Neural progenitor cell (in vitro differentiated cells): ENCODE results near the gene JADE3. TPM values are rescaled to one million over a fixed set of nuclear protein-coding genes. Genes with fewer than 3 reads are reported as not detected.

Experiments used
- DNase-seq: peaks from one replicate; pipeline ENCODE4 v3.0.0-alpha.2; 2016; ENCODE audit warnings: low spot score
- H2AFZ ChIP-seq: fragments of 200-600 bp; sonication (generic); replicated peaks from 2 replicates; pipeline ENCODE4 v1.6.1; 2016; ENCODE audit warnings: antibody characterized with exemption
- H3F3A ChIP-seq: fragments of 200-600 bp; sonication (generic); 2 replicates; pipeline ENCODE4 v1.6.1; 2016; ENCODE audit warnings: antibody characterized with exemption, low read depth
- H3K27ac ChIP-seq: fragments of 200-600 bp; sonication (generic); 2 replicates; pipeline ENCODE4 v1.5.1; 2016; ENCODE audit warnings: mild to moderate bottlenecking
- H3K27me3 ChIP-seq: fragments of 200-600 bp; sonication (generic); 2 replicates; pipeline ENCODE4 v1.6.1; 2016; ENCODE audit warnings: mild to moderate bottlenecking, moderate library complexity
- H3K36me3 ChIP-seq: fragments of 200-600 bp; sonication (generic); 2 replicates; pipeline ENCODE4 v1.5.1; 2016
- H3K4me1 ChIP-seq: fragments of 200-600 bp; sonication (generic); 2 replicates; pipeline ENCODE4 v1.6.1; 2016; ENCODE audit warnings: mixed run types
- H3K4me2 ChIP-seq: fragments of 200-600 bp; sonication (generic); 2 replicates; pipeline ENCODE4 v1.6.1; 2016
- H3K4me3 ChIP-seq: fragments of 200-600 bp; sonication (generic); 2 replicates; pipeline ENCODE4 v1.5.1; 2016
- H3K79me2 ChIP-seq: fragments of 200-600 bp; sonication (generic); 2 replicates; pipeline ENCODE4 v1.6.1; 2016; ENCODE audit warnings: low read depth
- H3K9ac ChIP-seq: fragments of 200-600 bp; sonication (generic); 2 replicates; pipeline ENCODE4 v1.6.1; 2016
- H3K9me3 ChIP-seq: fragments of 200-600 bp; sonication (generic); 2 replicates; pipeline ENCODE4 v1.5.1; 2016; ENCODE audit warnings: low read depth
- H4K20me1 ChIP-seq: fragments of 200-600 bp; sonication (generic); 2 replicates; pipeline ENCODE4 v1.6.1; 2016; ENCODE audit warnings: low read depth
- H3K27ac Mint-ChIP-seq: 3 replicates; pipeline ENCODE4 v1.8.0; 2021; ENCODE audit warnings: mixed read lengths
- H3K27me3 Mint-ChIP-seq: 2 replicates; pipeline ENCODE4 v1.8.0; 2022; ENCODE audit warnings: low read depth, mild to moderate bottlenecking, inconsistent platforms, moderate library complexity, mixed read lengths; ENCODE audit not compliant: insufficient read depth
- H3K36me3 Mint-ChIP-seq: 3 replicates; pipeline ENCODE4 v1.8.0; 2021; ENCODE audit warnings: mixed read lengths
- H3K4me1 Mint-ChIP-seq: 3 replicates; pipeline ENCODE4 v1.8.0; 2021; ENCODE audit warnings: mixed read lengths
- H3K4me3 Mint-ChIP-seq: 3 replicates; pipeline ENCODE4 v1.8.0; 2021; ENCODE audit warnings: mild to moderate bottlenecking, moderate library complexity, mixed read lengths
- H3K9me3 Mint-ChIP-seq: 3 replicates; pipeline ENCODE4 v1.8.0; 2020; ENCODE audit warnings: mixed read lengths
- CTCF ChIP-seq: fragments of 200-600 bp; sonication (generic); IDR thresholded peaks from 2 replicates; pipeline ENCODE4 v1.5.1; 2017; ENCODE audit warnings: antibody characterized with exemption, mild to moderate bottlenecking
- EZH2 ChIP-seq: fragments of 200-600 bp; sonication (generic); IDR thresholded peaks from 2 replicates; pipeline ENCODE4 v1.6.1; 2017; ENCODE audit warnings: antibody characterized with exemption, mild to moderate bottlenecking, moderate library complexity
- EZH2phosphoT487 ChIP-seq: fragments of 200-600 bp; sonication (generic); IDR thresholded peaks from 2 replicates; pipeline ENCODE4 v1.6.1; 2017; ENCODE audit warnings: antibody characterized with exemption
- total RNA-seq: library from RNA; depleted of rRNA; stranded (reverse); fragments of >200 nt; gene quantifications from 2 replicates; pipeline ENCODE4 v1.2.3, GENCODE V29; 2015; ENCODE audit warnings: low replicate concordance

The JADE3 gene
- total RNA-seq, 1 donor from 2014 or later = 28.1 TPM

GRCh38 chrX:46929439-46930261, 17.4 kb downstream of the JADE3 start:
- H3K79me2 ChIP-seq = peaks cover 96% of the 10 kb centered on the region
- H2AFZ ChIP-seq = no peak overlapping the region
- H3F3A ChIP-seq = no peaks in the 10 kb centered on the region
- H3K4me2 ChIP-seq = no peak overlapping the region
- Mint-ChIP-seq H3K27ac (no peak overlapping the region), H3K4me3 (no peak overlapping the region), H3K36me3 (peaks cover 2% of the 10 kb centered on the region), H3K27me3 (no peaks in the 10 kb centered on the region), H3K4me1 (peaks cover 3% of the 10 kb centered on the region), H3K9me3 (peaks cover 13% of the 10 kb centered on the region)
- H3K36me3 ChIP-seq = no peaks in the 10 kb centered on the region
- TF ChIP-seq EZH2phosphoT487 (no peak), CTCF (no peak), EZH2 (no peak)
- no peaks in the 10 kb centered on the region for H3K9me3 ChIP-seq
- no peak for DNase-seq
- no peak overlapping the region for H3K4me3 ChIP-seq
- H3K9ac ChIP-seq = no peak overlapping the region
- peaks cover 40% of the 10 kb centered on the region for H4K20me1 ChIP-seq
- no peaks in the 10 kb centered on the region for H3K4me1 ChIP-seq
- no peak overlapping the region for H3K27ac ChIP-seq
- H3K27me3 ChIP-seq = no peaks in the 10 kb centered on the region

GRCh38 chrX:46935295-46935694, 23.1 kb downstream of the JADE3 start:
- Histone ChIP-seq H3K27me3 (no peaks in the 10 kb centered on the region), H3K4me2 (no peak overlapping the region), H3K4me1 (no peaks in the 10 kb centered on the region), H3K9me3 (peaks cover 7% of the 10 kb centered on the region), H3K79me2 (peaks cover 96% of the 10 kb centered on the region), H4K20me1 (peaks cover 12% of the 10 kb centered on the region), H3K4me3 (no peak overlapping the region), H3F3A (no peaks in the 10 kb centered on the region), H3K27ac (no peak overlapping the region), H3K36me3 (no peaks in the 10 kb centered on the region), H2AFZ (no peak overlapping the region), H3K9ac (no peak overlapping the region)
- H3K27ac Mint-ChIP-seq = no peak overlapping the region
- H3K27me3 Mint-ChIP-seq = no peaks in the 10 kb centered on the region
- H3K4me1 Mint-ChIP-seq = peaks cover 3% of the 10 kb centered on the region
- no peak for TF ChIP-seq EZH2phosphoT487
- no peak for TF ChIP-seq EZH2
- TF ChIP-seq CTCF = no peak
- H3K9me3 Mint-ChIP-seq = peaks cover 38% of the 10 kb centered on the region
- H3K4me3 Mint-ChIP-seq = no peak overlapping the region
- DNase-seq = no peak
- peaks cover 13% of the 10 kb centered on the region for H3K36me3 Mint-ChIP-seq

GRCh38 chrX:46938589-46938988, 26.4 kb downstream of the JADE3 start:
- peaks cover 40% of the 10 kb centered on the region for H3K9me3 Mint-ChIP-seq
- H3K4me1 ChIP-seq = no peaks in the 10 kb centered on the region
- peaks cover 98% of the 10 kb centered on the region for H3K79me2 ChIP-seq
- H3K4me2 ChIP-seq = no peak overlapping the region
- peaks cover 11% of the 10 kb centered on the region for H3K36me3 Mint-ChIP-seq
- H4K20me1 ChIP-seq = no peaks in the 10 kb centered on the region
- TF ChIP-seq CTCF = no peak
- TF ChIP-seq EZH2 = no peak
- TF ChIP-seq EZH2phosphoT487 = no peak
- no peak overlapping the region for H3K27ac ChIP-seq
- no peaks in the 10 kb centered on the region for H3K27me3 Mint-ChIP-seq
- no peaks in the 10 kb centered on the region for H3F3A ChIP-seq
- no peak for DNase-seq
- no peak overlapping the region for H3K4me3 Mint-ChIP-seq
- no peaks in the 10 kb centered on the region for H3K36me3 ChIP-seq
- no peak overlapping the region for H3K27ac Mint-ChIP-seq
- no peaks in the 10 kb centered on the region for H3K27me3 ChIP-seq
- H3K9me3 ChIP-seq = peaks cover 7% of the 10 kb centered on the region
- no peak overlapping the region for H2AFZ ChIP-seq
- no peak overlapping the region for H3K4me3 ChIP-seq
- no peaks in the 10 kb centered on the region for H3K4me1 Mint-ChIP-seq
- H3K9ac ChIP-seq = no peak overlapping the region
